HL-60 (cell line): ENCODE data around the gene ACTN4.

Source experiments
- CTCF ChIP-seq: IDR thresholded peaks from one replicate; pipeline ENCODE4 v1.5.1; 2011; ENCODE audit warnings: low read length, control low read depth, inconsistent platforms; ENCODE audit not compliant: insufficient read depth
- REST ChIP-seq: IDR thresholded peaks from 2 replicates; pipeline ENCODE4 v1.6.1; 2012; ENCODE audit warnings: low read depth; ENCODE audit not compliant: insufficient replicate concordance

GRCh38 chr19:38700902-38701454 is 53.5 kb downstream of the ACTN4 start:
- no peak for TF ChIP-seq REST
- TF ChIP-seq CTCF: no peak
